NCI-H146 treated with DMSO at 0.1 percent for 48 hours (cell line): Measurements from ENCODE around the gene EVI5L.
"Not testable (repeated sequence)": the region's sequence is repeated elsewhere in the genome, so short reads cannot be mapped to it uniquely, and the experiment has no call there.

ENCODE experiments used
- DNase-seq: peaks from one replicate; lab custom pipeline; 2025; ENCODE audit not compliant: unreplicated experiment; lab: John Stamatoyannopoulos, UW

EVI5L gene

GRCh38 chr19:7845390-7846154, 15.6 kb downstream of the EVI5L start:
- DNase-seq = no peak

- no peak for DNase-seq
These were observed 16.2 kb downstream of the EVI5L start for GRCh38 chr19:7846155-7846646.

GRCh38 chr19:7847664-7848063, 17.6 kb downstream of the EVI5L start:
- no peak for DNase-seq

- no peak for DNase-seq
These were observed 18.9 kb downstream of the EVI5L start for GRCh38 chr19:7848779-7849457.

GRCh38 chr19:7849631-7849999, 19.6 kb downstream of the EVI5L start:
- DNase-seq = no peak

- no peak for DNase-seq
These were observed 20.2 kb downstream of the EVI5L start for GRCh38 chr19:7850000-7850813.

- DNase-seq = no peak
These were observed 21.1 kb downstream of the EVI5L start for GRCh38 chr19:7850945-7851622.

- DNase-seq = no peak
These were observed 21.8 kb downstream of the EVI5L start for GRCh38 chr19:7851623-7852500.

- DNase-seq = peak; percentile 80
These were observed 23.1 kb downstream of the EVI5L start for GRCh38 chr19:7852851-7853769.

- DNase-seq = no peak
These were observed 23.7 kb downstream of the EVI5L start for GRCh38 chr19:7853770-7854128.

- no peak for DNase-seq
These were observed 25.5 kb downstream of the EVI5L start for GRCh38 chr19:7855426-7856108.

GRCh38 chr19:7856109-7856591, 26.1 kb downstream of the EVI5L start:
- no peak for DNase-seq

- DNase-seq = no peak
These were observed 27.0 kb downstream of the EVI5L start for GRCh38 chr19:7856679-7857663.

- no peak for DNase-seq
These were observed 27.7 kb downstream of the EVI5L start for GRCh38 chr19:7857727-7858108.

- DNase-seq = no peak
These were observed 28.2 kb downstream of the EVI5L start for GRCh38 chr19:7858109-7858770.

GRCh38 chr19:7859087-7859486, 29.1 kb downstream of the EVI5L start:
- not testable (repeated sequence) for DNase-seq
